Measurements from ENCODE around the gene TEAD1. TPM values are rescaled to one million over a fixed set of nuclear protein-coding genes. Genes with fewer than 3 reads are reported as not detected.

The TEAD1 gene
- total RNA-seq, 2 experiments from 2014 or later = 5.6 to 10.8 TPM

GRCh38 chr11:12871241-12871640 lies 197.0 kb downstream of the TEAD1 start:
- no peaks in the 10 kb centered on the region for H3K79me2 ChIP-seq (ENCODE audit: insufficient read depth, low read depth, low read length)
- H3K4me3 ChIP-seq (ENCODE audit: low read depth, low read length, poor library complexity, severe bottlenecking) = no peak overlapping the region
- no peak for TF ChIP-seq CTCF (conservative IDR thresholded peaks at IDR 0.05; ENCODE audit: low read length)
- TF ChIP-seq EZH2phosphoT487 (IDR thresholded peaks at IDR 0.05; ENCODE audit: borderline replicate concordance, low read depth, low read length) = no peak
- BruUV-seq (replicated peaks) = no TSS peak
- DNase-seq (ENCODE audit: low spot score) = no peak
- no peak overlapping the region for H3K27ac ChIP-seq (ENCODE audit: low read depth, low read length, poor library complexity, severe bottlenecking)
- no peaks in the 10 kb centered on the region for H3K9me3 ChIP-seq (ENCODE audit: low read length)
- H3K4me2 ChIP-seq (ENCODE audit: low read length) = no peak overlapping the region
- no peaks in the 10 kb centered on the region for H3K4me1 ChIP-seq (ENCODE audit: insufficient read depth, low read length, poor library complexity, severe bottlenecking)
- no peaks in the 10 kb centered on the region for H4K20me1 ChIP-seq (ENCODE audit: insufficient read depth, low read length)
- H3K36me3 ChIP-seq (ENCODE audit: insufficient read depth, low read length) = no peaks in the 10 kb centered on the region
- no peak overlapping the region for H2AFZ ChIP-seq (ENCODE audit: low read length)
- ChIA-PET POLR2A (interaction anchor here (0.6 to 0.8 kb wide), 3 partner anchors 17 to 30 kb away, joined by 3 read pairs; no protein-coding TSS in a partner anchor), CTCF (ENCODE audit: unreplicated experiment) (no interaction called here)
- H3K9me2 ChIP-seq (ENCODE audit: insufficient read depth, low read length) = no peaks in the 10 kb centered on the region
- intact Hi-C loops (cut with micrococcal nuclease; ENCODE audit: unreplicated experiment) = no loop called here

GRCh38 chr11:12871788-12872321 lies 197.6 kb downstream of the TEAD1 start:
- Histone ChIP-seq H4K20me1 (ENCODE audit: insufficient read depth, low read length) (no peaks in the 10 kb centered on the region), H3K4me3 (ENCODE audit: low read depth, low read length, poor library complexity, severe bottlenecking) (no peak overlapping the region), H3K9me3 (ENCODE audit: low read length) (no peaks in the 10 kb centered on the region), H3K79me2 (ENCODE audit: insufficient read depth, low read depth, low read length) (no peaks in the 10 kb centered on the region), H3K27ac (ENCODE audit: low read depth, low read length, poor library complexity, severe bottlenecking) (no peak overlapping the region), H3K4me1 (ENCODE audit: insufficient read depth, low read length, poor library complexity, severe bottlenecking) (no peaks in the 10 kb centered on the region), H3K36me3 (ENCODE audit: insufficient read depth, low read length) (no peaks in the 10 kb centered on the region), H3K4me2 (ENCODE audit: low read length) (no peak overlapping the region), H2AFZ (ENCODE audit: low read length) (no peak overlapping the region), H3K9me2 (ENCODE audit: insufficient read depth, low read length) (no peaks in the 10 kb centered on the region)
- POLR2A ChIA-PET = interaction anchor here (0.7 kb wide), 1 partner anchor 30 kb away, joined by 3 read pairs; no protein-coding TSS in a partner anchor
- DNase-seq (ENCODE audit: low spot score) = no peak
- intact Hi-C loops (cut with micrococcal nuclease; ENCODE audit: unreplicated experiment) = no loop called here
- no TSS peak for BruUV-seq (replicated peaks)
- TF ChIP-seq EZH2phosphoT487 (IDR thresholded peaks at IDR 0.05; ENCODE audit: borderline replicate concordance, low read depth, low read length) (no peak), CTCF (conservative IDR thresholded peaks at IDR 0.05; ENCODE audit: low read length) (no peak)
- CTCF ChIA-PET (ENCODE audit: unreplicated experiment) = no interaction called here

- Histone ChIP-seq H3K36me3 (ENCODE audit: insufficient read depth, low read length) (no peaks in the 10 kb centered on the region), H4K20me1 (ENCODE audit: insufficient read depth, low read length) (no peaks in the 10 kb centered on the region), H3K4me1 (ENCODE audit: insufficient read depth, low read length, poor library complexity, severe bottlenecking) (no peaks in the 10 kb centered on the region), H3K27ac (ENCODE audit: low read depth, low read length, poor library complexity, severe bottlenecking) (no peak overlapping the region), H3K9me2 (ENCODE audit: insufficient read depth, low read length) (no peaks in the 10 kb centered on the region), H2AFZ (ENCODE audit: low read length) (no peak overlapping the region), H3K4me2 (ENCODE audit: low read length) (no peak overlapping the region), H3K79me2 (ENCODE audit: insufficient read depth, low read depth, low read length) (no peaks in the 10 kb centered on the region), H3K4me3 (ENCODE audit: low read depth, low read length, poor library complexity, severe bottlenecking) (no peak overlapping the region), H3K9me3 (ENCODE audit: low read length) (no peaks in the 10 kb centered on the region)
- intact Hi-C loops (cut with micrococcal nuclease; ENCODE audit: unreplicated experiment) = no loop called here
- ChIA-PET CTCF (ENCODE audit: unreplicated experiment) (no interaction called here), POLR2A (no interaction called here)
- no TSS peak for BruUV-seq (replicated peaks)
- no peak for DNase-seq (ENCODE audit: low spot score)
- TF ChIP-seq CTCF (conservative IDR thresholded peaks at IDR 0.05; ENCODE audit: low read length) (no peak), EZH2phosphoT487 (IDR thresholded peaks at IDR 0.05; ENCODE audit: borderline replicate concordance, low read depth, low read length) (no peak)
Observed at GRCh38 chr11:12876340-12876739, 202.1 kb downstream of the TEAD1 start.
